Natural killer cell treated with Interleukin-12 subunit alpha and Interleukin-12 subunit beta and Interleukin-15 and Interleukin-18, amount 100 ng/mL, for 72 hours (primary cell): ENCODE measurements around the gene METTL16. TPM values are rescaled to one million over a fixed set of nuclear protein-coding genes. Genes with fewer than 3 reads are reported as not detected.
A peak's percentile ranks its signal among the peaks of the same experiment; 100 is the strongest.

Source experiments
- ATAC-seq, 2 donors: fragments of 150-1000 bp; cut with Tn5 transposase in 1 of 2; sonication (Bioruptor Pico), chemical (Tn5 transposase) in 1 of 2; 2 replicates each; pipeline ENCODE4 v1.10.0; 2021
- DNase-seq: peaks from one replicate; pipeline ENCODE4 v3.0.0; 2022; ENCODE audit warnings: low spot score
- H3K27ac Mint-ChIP-seq, 2 donors: 1 replicate in 1 of 2; 2 replicates in 1 of 2; pipeline ENCODE4 v1.8.0; 2022; ENCODE audit warnings: mixed read lengths in 2 of 2, mild to moderate bottlenecking in 1 of 2, moderate library complexity in 1 of 2
- H3K27me3 Mint-ChIP-seq, 2 donors: 1 replicate in 1 of 2; 2 replicates in 1 of 2; pipeline ENCODE4 v1.8.0; 2022; ENCODE audit warnings: mixed read lengths in 2 of 2
- H3K36me3 Mint-ChIP-seq: one replicate; pipeline ENCODE4 v1.8.0; 2022; ENCODE audit warnings: mixed read lengths
- H3K4me1 Mint-ChIP-seq, 2 donors: 1 replicate in 1 of 2; 2 replicates in 1 of 2; pipeline ENCODE4 v1.8.0; 2022; ENCODE audit warnings: low read depth in 2 of 2, mixed read lengths in 2 of 2, mild to moderate bottlenecking in 1 of 2
- H3K4me3 Mint-ChIP-seq: one replicate; pipeline ENCODE4 v1.8.0; 2022; ENCODE audit warnings: mixed read lengths
- H3K9me3 Mint-ChIP-seq: 2 replicates; pipeline ENCODE4 v1.8.0; 2022; ENCODE audit warnings: mixed read lengths
- total RNA-seq, 2 donors: library from RNA; stranded (reverse); gene quantifications; one replicate each; pipeline ENCODE4 v1.2.3, GENCODE V29; 2022

The METTL16 gene
- total RNA-seq, 2 donors from 2014 or later: 29.7 to 53.8 TPM

GRCh38 chr17:2397247-2398171 is 114.2 kb downstream of the METTL16 start:
- DNase-seq (no peak), ATAC-seq (no peak)
- Mint-ChIP-seq H3K36me3 (no peaks in the 10 kb centered on the region), H3K27me3 (no peaks in the 10 kb centered on the region), H3K9me3 (no peaks in the 10 kb centered on the region), H3K4me3 (peak overlapping the region; percentile 47), H3K4me1 (peaks cover 19 to 39% of the 10 kb centered on the region in 2 donors), H3K27ac (peak overlapping the region in 1 of 2 donors; percentile 95)

- Mint-ChIP-seq H3K36me3 (no peaks in the 10 kb centered on the region), H3K27me3 (no peaks in the 10 kb centered on the region), H3K27ac (peak overlapping the region; percentile 57 to 95), H3K4me3 (peak overlapping the region; percentile 64), H3K9me3 (no peaks in the 10 kb centered on the region), H3K4me1 (peaks cover 21 to 41% of the 10 kb centered on the region in 2 donors)
- DNase-seq (peak; percentile 75), ATAC-seq (no peak)
These were observed 115.0 kb downstream of the METTL16 start for GRCh38 chr17:2396568-2397246.

DNA sequence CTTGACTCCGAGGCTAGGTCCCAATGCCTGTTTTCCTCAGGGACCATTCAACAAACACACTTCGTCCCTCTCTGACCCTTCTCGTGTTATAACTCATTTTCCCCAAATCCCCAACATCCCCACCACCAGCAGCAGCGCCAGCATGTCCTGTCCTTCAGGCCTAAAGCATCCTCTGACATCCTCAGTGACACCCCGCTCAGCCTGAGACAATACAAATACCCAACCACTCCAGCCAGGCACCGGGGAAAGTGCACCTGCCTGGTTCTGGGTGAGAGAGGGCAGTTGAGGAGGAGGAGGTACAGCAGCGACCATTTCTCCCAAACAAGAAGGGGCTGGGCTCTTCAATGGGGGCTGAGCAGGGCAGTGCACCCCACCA is 115.5 kb downstream of the METTL16 start:
- Mint-ChIP-seq H3K4me1 (peaks cover 24 to 43% of the 10 kb centered on the region in 2 donors), H3K27me3 (no peaks in the 10 kb centered on the region), H3K4me3 (peak overlapping the region; percentile 64), H3K9me3 (no peaks in the 10 kb centered on the region), H3K27ac (peak overlapping the region; percentile 24 to 57), H3K36me3 (no peaks in the 10 kb centered on the region)
- no peak for ATAC-seq
- DNase-seq: no peak

DNA sequence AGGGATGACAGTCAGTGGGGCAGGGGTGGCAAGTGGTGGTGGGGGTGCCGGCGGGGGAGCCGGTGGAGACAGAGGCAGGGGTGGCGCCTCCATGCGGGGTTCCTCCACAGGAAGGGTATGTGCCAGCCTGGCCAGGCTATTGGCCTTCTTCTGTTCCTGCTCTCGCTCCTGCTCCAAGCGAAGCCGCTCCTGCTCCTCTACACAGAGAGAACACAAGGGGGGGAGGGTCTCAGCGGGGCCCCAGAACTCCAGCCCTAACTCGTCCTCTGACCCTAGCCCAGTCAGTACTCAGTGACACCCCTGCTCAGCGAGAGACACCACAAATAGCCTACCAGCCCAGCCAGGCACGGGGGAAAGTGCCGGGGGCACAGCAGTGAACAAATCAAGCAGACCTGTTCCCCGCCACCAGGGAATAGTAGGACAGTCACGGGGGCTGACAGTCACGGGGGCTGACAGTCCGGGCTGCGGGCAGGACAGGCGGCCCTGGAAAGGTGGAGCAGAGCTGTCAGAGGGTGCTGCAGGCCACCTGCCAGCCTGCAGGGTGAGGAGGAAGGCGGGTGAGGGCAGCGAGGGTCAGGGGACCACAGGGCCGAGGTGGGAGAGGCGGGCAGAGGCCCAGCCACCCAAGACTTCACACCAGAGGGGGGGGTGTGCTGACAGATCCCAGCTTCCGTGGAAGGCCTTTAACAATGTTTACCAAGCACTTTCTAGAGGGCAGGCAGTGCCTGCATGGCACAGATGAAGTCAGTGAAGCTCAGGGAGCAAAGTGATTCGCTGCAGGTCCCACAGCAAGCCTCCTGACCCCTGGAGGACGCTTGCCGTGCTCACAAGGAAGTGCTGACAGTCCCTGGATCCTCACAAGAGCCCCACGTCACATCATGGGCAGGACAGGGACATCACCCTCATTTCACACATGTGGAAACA is 116.2 kb downstream of the METTL16 start:
- Mint-ChIP-seq H3K4me3 (peak overlapping the region; percentile 64), H3K4me1 (peaks cover 24 to 43% of the 10 kb centered on the region in 2 donors), H3K27ac (peak overlapping the region; percentile 25 to 71), H3K9me3 (no peaks in the 10 kb centered on the region), H3K36me3 (no peaks in the 10 kb centered on the region), H3K27me3 (no peaks in the 10 kb centered on the region)
- DNase-seq (no peak), ATAC-seq (no peak)

DNA sequence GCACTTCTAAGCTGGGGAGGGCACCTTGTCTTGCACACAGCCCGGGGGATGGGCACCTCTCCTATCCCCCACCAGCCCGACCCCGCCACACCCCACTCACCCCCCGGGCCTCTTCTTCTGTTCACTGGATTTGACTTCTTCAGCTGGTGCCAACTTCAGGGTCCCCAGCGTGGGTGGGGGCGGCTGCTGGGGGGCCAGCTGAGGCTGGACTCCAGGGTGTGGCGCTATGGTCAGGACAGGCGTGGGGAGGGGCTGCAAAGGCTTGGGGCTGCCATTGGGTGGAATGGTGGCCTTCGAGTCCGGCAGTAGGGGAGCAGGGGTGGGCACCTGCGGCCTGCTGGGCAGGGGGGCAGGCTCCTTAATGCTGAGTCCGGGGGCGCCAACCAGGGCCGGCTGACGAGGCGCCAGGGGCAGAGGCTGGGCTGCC is 116.9 kb downstream of the METTL16 start:
- DNase-seq (no peak), ATAC-seq (no peak)
- peak overlapping the region; percentile 85 for H3K4me3 Mint-ChIP-seq
- H3K27me3 Mint-ChIP-seq: no peaks in the 10 kb centered on the region
- peak overlapping the region; percentile 71 to 85 for H3K27ac Mint-ChIP-seq
- peaks cover 24 to 40% of the 10 kb centered on the region in 2 donors for H3K4me1 Mint-ChIP-seq
- H3K36me3 Mint-ChIP-seq: no peaks in the 10 kb centered on the region
- H3K9me3 Mint-ChIP-seq: no peaks in the 10 kb centered on the region

DNA sequence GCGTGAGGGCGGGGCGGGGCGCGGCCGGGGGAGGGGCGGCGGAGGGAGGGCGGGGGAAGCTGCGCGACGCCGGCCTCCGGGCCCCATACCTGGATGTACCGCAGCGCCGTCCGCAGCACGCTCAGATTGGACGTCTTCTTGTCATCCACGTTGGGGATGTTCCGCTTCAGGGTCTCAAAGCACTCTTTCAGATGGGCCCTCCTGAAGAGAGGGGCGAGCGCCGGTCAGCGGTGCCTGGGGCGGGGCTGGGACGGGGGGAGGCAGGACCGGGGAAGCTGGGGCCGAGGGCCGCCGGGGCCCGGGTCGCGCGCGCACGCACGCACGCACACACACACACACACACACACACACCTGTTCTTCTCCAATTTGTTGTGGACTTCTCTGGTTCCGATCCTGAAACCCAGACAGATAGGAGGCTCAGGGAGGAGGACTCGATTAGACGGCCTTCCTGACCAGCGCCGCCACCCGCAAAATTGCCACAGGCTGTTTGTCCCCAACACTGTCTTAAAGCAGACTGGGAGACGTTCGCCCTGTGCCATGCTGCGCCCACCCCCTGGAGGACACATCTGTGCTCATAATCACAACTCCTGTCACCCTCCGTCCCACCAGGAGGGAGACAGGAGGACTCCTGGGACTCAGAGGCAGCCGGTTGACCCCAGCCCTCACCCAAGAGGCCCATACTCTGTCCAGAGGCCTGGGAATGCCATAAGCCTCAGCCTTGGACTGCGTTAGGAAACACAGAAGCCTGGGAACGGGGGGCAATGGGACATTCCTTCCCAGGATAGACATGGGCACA is 117.5 kb downstream of the METTL16 start:
- Mint-ChIP-seq H3K9me3 (no peaks in the 10 kb centered on the region), H3K4me3 (peak overlapping the region; percentile 85), H3K27me3 (no peaks in the 10 kb centered on the region), H3K36me3 (no peaks in the 10 kb centered on the region), H3K27ac (peak overlapping the region; percentile 71 to 85), H3K4me1 (peaks cover 24 to 38% of the 10 kb centered on the region in 2 donors)
- no peak for ATAC-seq
- no peak for DNase-seq

DNA sequence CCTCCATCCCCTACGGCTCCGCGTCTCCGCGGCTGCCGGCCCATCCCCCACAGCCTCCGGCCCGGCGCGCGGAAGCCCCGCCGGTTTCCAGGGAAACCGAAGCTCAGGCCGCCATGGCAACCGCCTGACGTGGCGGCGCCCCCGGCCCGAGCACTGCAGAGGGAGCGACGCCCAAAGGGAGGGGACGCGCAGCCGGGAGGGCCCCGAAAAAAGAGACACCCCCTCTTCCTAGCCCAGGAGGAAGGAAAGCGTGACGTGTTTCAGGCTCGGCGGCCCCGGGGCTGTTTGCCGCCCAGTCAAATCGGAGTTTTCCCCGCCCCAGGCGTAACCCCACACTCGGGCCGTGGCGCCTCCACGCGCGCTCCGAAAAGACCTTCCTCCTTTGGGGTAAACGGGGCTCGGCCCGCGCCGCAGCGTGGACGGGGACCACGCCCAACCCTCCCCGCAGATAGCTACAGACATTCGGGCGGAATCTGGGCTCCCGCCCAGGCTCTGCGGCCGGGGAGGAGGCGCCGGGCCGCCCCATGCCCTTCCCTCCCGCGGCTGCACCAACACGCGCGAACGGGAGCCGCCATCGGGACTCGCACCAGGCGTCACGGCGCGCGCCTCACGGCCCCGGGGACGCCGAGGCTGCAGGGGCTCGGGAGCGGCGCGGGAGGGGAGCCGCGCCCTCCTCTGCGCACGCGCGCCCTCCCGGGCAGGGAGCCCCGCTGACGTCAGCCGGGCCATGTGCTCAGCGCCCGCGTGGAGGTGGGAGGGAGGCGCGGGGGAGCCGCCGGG is 118.3 kb downstream of the METTL16 start:
- peak; percentile 67 to 77 for ATAC-seq
- Mint-ChIP-seq H3K27me3 (no peaks in the 10 kb centered on the region), H3K36me3 (no peaks in the 10 kb centered on the region), H3K9me3 (no peaks in the 10 kb centered on the region), H3K27ac (peak overlapping the region in 1 of 2 donors; percentile 56), H3K4me3 (peak overlapping the region; percentile 85), H3K4me1 (peaks cover 32 to 40% of the 10 kb centered on the region in 2 donors)
- DNase-seq: peak; percentile 94

DNA sequence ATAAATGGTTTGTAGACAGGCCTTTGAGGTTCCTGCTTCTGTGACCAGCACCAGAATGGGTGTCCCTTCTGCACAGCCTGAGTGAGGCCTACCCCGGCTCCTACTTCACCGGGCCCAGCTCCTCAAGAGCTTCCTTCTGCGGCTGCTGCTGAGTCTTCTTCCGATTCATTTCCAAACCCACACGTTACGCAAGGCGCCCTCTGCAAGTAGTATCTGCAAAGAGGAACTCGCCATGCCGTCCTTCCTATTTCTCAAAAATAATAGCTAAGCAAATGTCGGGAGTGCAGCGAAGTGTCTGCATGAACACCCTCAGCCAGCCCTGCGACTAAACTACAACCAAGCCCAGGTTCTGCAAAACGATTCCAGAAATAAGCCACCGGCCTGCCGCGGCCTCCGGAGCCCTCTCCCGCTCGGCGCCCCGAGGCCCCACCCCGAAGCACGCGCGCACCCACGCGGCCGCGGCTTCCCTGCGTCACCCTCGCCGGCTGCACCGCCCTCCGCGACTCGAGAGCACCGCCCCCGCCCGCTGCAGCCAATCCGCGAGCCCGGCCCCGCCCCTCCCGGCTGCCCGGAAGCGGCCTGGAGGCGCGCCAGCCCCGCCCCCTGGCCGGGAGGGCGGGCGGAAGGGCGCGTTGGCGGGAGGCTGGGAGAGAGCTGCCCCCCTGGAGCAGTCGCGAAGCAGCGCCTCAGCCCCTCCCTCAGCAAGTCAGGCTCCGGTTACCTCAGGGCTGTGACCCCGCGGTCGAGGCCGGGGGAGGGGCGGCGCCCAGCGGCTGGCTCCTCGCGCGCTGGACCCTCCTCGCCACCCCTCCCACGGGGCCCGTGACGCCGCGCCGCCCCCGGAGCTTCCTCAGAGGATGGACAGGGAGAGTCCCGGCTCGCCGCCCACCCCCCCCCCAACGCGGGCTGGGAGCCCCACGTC is 119.2 kb downstream of the METTL16 start:
- Mint-ChIP-seq H3K27ac (peak overlapping the region; percentile 97 to 100), H3K4me1 (peaks cover 36 to 37% of the 10 kb centered on the region in 2 donors), H3K4me3 (peak overlapping the region; percentile 96), H3K36me3 (no peaks in the 10 kb centered on the region), H3K27me3 (no peaks in the 10 kb centered on the region), H3K9me3 (no peaks in the 10 kb centered on the region)
- peak; percentile 83 to 88 for ATAC-seq
- DNase-seq: peak; percentile 99

DNA sequence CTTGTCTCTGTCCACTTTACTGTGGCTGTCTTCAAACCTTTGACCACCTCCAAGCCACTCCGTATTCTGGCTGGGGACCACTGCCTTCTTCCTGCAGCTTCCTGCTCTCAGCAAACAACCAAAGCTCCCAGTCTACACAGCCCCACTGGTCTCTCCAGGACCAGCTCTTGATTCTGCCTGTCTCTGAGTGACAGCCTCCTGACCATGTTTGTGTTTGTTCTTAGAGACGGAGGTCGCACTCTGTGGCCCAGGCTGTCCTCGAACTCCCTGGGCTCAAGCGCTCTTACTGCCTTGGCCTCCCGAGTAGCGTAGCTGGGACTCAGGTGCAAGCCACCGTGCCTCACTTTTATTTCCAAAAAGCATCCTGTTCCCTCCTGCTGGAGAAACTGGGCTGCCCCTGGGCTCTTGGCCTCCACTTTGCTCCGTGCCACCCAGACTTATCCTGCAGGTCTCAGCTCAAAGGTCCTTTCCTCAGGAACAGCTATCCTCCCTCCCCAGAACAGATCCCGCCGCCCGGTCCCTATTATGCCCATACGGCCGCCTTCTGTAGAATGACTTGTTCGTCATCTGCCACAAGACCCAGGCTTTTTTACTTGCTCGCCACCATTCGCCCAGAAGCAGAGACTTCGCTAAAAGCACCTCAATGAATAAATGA is 120.0 kb downstream of the METTL16 start:
- Mint-ChIP-seq H3K27ac (peak overlapping the region; percentile 97 to 100), H3K4me3 (peak overlapping the region; percentile 96), H3K36me3 (no peaks in the 10 kb centered on the region), H3K4me1 (peaks cover 33 to 36% of the 10 kb centered on the region in 2 donors), H3K9me3 (no peaks in the 10 kb centered on the region), H3K27me3 (no peaks in the 10 kb centered on the region)
- DNase-seq (no peak), ATAC-seq (no peak)

- H3K27ac Mint-ChIP-seq: peak overlapping the region; percentile 77 to 100
- ATAC-seq (no peak), DNase-seq (no peak)
- H3K9me3 Mint-ChIP-seq: no peaks in the 10 kb centered on the region
- no peaks in the 10 kb centered on the region for H3K27me3 Mint-ChIP-seq
- no peaks in the 10 kb centered on the region for H3K36me3 Mint-ChIP-seq
- H3K4me3 Mint-ChIP-seq: no peak overlapping the region
- peaks cover 28 to 30% of the 10 kb centered on the region in 2 donors for H3K4me1 Mint-ChIP-seq
These were observed 121.4 kb downstream of the METTL16 start for GRCh38 chr17:2390199-2390836.

GRCh38 chr17:2388683-2389055 is 123.0 kb downstream of the METTL16 start:
- no peak for DNase-seq
- H3K36me3 Mint-ChIP-seq: no peaks in the 10 kb centered on the region
- no peak for ATAC-seq
- peaks cover 25% of the 10 kb centered on the region in 2 donors for H3K4me1 Mint-ChIP-seq
- no peaks in the 10 kb centered on the region for H3K27me3 Mint-ChIP-seq
- H3K27ac Mint-ChIP-seq: peak overlapping the region; percentile 49 to 77
- no peak overlapping the region for H3K4me3 Mint-ChIP-seq
- H3K9me3 Mint-ChIP-seq: no peaks in the 10 kb centered on the region
